ENCODE data around the gene LMOD1.
"Not testable (repeated sequence)": the region's sequence is repeated elsewhere in the genome, so short reads cannot be mapped to it uniquely, and the experiment has no call there.

Gene LMOD1

GRCh38 chr1:201890806-201891450 lies 55.4 kb downstream of the LMOD1 start:
- DNase-seq = no peak

DNA sequence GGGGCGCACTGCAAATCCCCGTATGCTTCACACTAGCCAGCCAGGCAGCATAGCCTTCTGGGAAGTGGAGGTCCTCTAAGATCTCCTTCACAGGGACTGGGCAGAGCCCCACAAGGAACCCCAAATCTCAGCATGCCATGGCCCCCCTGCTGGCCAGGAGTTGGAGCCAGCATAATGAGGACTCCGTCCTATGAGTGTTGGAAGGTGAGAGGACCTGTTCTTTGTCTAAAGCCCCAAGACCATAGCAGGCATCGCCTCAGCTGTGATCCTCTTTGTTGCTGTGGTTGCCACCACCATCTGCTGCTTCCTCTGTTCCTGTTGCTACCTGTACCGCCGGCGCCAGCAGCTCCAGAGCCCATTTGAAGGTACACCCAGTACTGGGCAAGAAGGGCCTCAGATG lies 56.1 kb downstream of the LMOD1 start:
- DNase-seq = no peak

DNA sequence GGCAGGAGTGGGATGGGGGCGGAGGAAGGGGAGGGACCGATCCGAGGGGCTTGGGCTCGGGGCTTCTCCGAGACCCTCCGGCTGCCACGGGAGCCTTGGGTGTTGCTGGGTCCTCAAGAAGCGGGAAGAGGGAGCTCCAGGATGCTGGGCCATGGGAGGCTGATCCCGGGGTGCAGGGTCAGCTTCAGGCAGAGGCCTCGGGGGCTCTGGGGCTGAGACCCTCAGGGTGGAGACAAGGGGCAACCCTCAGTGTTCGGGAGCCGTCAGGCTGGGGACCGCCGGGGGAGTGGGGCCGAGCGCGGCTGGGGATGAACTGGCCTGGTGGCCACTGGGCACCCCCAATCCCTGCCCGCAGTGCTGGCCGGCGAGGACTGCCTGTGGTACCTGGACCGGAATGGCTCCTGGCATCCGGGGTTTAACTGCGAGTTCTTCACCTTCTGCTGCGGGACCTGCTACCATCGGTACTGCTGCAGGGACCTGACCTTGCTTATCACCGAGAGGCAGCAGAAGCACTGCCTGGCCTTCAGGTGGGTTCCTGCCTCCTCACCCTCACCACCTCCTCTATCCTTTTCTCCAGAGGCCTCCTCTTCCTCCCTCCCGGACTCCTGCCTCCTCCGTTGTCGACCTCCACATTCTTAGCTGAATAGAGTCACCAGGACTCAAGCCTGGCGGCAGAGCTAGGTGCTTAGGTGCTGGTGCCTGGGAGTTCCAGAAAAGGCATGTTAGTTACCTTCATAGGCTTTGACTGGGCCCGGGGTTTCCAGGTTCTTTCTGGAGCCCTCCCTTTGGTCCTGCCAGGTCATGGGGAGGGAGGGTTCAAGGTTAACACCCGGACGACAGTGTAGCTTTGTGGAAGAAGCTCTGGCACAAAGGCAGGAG lies 57.0 kb downstream of the LMOD1 start:
- DNase-seq = no peak

- DNase-seq = no peak
Observed at GRCh38 chr1:201888282-201889089, 57.9 kb downstream of the LMOD1 start, which contains the start of gene SHISA4. Gene SHISA4, plus strand, starts transcription at chr1:201888898. Its CDS starts 97 bp downstream, at chr1:201888995.

DNA sequence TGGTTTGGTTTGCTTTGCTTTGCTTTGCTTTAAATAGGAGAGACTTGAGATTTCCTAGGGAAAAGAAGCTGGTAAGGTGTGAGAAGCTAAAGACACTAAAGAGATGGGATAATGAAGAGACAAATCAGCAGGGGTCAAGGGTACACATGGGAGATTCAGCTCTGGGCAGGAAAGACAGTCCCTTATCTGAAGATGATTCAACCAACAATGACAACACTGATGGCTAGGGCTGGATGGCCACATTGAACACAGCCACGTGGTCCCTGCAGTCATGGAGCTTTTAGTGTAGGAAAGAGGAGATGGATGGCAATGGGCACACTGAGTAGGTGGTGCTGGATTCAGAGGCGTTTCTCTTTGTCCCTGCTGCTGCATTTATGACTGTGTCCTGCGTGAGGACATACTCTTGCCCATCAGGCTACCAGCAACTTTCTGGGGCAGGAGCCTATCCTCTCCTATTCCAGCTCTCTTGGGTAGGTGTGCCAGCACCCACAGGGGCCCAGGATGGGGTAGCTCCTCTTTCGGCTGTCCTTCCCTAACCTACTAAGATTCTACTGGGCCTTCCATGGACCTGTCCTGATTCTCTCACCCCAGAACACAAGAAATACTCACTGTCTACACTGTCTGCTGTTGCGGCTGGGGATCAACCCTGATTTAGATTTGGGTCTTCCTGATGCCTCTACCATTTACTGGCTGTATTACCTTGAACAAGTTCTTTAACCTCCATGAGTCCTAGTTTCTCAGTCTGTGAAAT lies 59.1 kb downstream of the LMOD1 start:
- DNase-seq = no peak

DNA sequence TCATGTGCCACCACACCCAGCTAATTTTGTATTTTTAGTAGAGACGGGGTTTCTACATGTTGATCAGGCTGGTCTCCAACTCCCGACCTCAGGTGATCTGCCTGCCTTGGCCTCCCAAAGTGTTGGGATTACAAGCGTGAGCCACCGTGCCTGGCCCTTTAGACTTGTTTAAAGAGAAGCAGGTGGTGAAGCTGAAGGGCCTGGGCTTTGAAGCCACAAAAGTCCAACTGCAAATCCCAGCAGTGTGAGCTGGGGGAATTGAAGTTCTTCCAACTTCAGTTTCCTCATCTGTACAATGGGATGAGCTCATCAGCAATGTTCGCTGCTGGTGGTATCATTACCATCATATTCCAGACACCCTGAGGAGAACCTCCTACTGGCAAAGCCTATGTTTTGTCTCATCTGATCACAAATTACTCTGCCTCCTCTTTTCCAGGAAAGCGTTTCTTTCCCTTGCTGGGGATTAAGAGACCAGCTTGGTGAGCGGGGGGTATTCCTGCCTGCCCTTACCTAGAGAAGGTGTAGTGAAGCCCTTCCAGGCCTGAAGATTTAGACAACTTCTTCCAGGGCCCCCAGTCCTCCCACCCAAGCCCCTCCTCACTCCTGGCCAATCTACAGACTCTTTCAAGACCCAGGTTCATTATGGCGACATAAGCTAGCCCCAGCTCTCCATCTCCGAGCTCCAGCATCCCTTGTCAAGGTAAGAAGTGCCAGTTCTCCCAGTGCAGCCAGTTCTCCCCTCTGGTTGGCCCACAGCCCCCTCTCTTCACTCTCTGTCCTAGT lies 60.1 kb downstream of the LMOD1 start:
- DNase-seq = no peak

DNA sequence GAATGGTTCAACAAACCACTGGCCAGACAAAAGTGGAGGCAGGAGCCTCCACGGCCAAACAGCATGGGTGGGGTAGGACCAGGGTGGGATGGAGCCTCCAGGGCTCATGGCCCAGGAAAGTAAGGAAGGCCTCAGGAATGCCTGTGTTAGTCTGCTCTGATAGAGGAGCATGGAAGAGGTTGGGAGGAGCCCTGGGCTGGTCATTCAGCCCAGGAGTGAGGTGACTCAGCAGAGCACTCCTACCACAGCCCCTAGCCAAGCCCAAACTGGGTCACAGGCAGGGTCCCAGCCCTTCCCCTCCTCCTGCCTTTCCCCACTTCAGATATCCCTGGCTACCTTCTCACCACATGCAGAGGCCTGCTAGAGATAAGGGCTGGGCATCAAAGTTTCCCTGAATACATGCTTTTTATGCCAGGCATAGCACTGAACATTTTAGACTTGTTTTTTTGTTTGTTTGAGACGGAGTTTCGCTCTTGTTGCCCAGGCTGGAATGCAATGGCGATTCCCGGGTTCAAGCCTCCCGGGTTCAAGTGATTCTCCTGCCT lies 60.7 kb downstream of the LMOD1 start:
- no peak for DNase-seq

DNA sequence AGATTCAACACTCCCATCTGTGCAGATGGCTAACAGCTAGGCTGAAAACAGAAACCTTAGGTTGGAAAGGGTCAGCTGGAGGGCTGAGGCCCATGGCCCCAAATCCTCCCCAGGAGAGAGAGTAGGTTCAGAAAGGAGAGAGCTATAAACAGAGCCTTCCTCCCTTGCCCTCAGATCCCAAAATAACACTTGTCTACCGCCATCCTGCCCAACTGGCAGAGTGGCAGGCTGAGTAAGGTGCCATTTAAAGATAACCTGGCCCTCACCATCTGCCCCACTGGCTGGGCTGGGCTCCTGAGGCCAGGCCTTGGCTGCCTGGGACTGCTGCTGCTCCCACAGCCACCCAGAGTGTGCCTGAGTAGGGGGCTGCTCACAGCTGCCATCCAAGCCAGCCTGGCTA lies 61.9 kb downstream of the LMOD1 start:
- DNase-seq = no peak

DNA sequence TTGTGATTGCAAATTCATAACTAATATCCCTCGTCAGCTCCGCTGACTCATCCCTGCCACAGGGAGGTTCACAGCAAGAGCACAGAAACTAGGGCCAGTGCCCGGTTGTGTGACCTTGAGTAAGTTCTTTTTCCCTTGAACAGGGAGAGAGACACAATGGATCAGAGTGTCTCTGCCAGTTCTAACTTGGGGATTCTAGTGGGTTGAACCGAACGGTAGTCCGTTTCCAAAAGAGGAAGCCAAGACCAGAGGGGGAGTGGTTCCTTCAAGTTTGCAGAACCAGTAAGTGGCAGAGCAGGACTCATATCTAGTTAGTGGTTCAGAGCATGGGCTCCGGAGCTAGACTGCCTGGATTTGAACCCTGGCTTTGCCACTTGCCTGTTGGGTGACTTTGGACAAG lies 62.6 kb downstream of the LMOD1 start:
- no peak for DNase-seq

- no peak for DNase-seq
Observed at GRCh38 chr1:201883266-201883665, 63.1 kb downstream of the LMOD1 start.

DNA sequence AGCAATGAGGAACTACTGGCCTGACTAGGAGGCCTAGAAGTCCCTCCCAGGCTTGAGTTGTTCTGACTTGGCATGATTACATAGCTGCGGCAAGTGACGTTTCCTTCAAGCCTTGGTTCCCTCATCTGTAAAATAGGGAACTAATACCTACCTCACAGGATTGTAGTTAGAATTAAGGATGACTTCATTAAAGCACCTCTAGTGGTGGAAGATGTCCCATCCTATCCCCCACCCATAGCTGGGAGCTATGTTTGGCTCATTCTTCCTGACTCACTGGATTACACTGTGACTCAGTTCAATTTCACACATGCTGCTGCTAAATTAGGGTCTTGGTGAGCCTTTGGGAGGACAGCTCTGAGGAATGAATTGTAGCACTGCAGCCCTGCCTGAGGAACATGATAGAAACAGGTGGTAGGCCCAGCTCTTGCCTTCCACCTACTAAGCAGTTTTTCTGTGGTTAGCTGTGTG lies 63.6 kb downstream of the LMOD1 start:
- no peak for DNase-seq

- no peak for DNase-seq
Observed at GRCh38 chr1:201881617-201882016, 64.7 kb downstream of the LMOD1 start.

DNA sequence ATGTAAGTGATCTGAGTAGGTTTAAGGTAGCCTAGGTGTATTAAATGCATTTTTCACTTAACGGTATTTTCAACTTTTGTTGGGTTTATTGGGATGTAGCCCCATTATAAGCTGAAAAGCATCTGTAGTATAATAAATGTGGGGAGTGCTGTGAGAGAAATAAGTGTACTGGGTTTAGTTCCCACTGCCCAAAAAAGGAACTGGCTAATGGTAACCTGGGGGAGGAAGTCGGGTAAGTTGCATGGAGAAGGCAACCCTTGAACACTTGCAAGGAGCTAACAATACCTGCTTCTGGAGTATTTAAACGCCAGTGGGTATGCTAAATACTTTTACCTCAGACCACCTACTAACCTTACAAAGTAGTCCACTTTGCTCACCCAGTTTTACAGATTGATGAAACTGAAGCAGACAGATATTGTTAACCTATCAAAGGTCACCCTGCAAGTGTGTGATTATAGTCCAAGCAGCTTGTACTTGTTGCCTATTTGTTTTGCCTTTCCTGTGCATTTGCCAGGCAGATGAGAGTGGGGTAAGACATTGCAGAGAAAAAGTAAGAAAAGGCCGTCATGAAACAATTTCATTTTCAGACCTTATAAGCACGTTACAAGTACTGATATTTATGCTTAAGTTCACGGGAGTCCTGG lies 65.3 kb downstream of the LMOD1 start:
- DNase-seq = no peak

- DNase-seq = no peak
Observed at GRCh38 chr1:201877877-201878401, 68.4 kb downstream of the LMOD1 start.

DNA sequence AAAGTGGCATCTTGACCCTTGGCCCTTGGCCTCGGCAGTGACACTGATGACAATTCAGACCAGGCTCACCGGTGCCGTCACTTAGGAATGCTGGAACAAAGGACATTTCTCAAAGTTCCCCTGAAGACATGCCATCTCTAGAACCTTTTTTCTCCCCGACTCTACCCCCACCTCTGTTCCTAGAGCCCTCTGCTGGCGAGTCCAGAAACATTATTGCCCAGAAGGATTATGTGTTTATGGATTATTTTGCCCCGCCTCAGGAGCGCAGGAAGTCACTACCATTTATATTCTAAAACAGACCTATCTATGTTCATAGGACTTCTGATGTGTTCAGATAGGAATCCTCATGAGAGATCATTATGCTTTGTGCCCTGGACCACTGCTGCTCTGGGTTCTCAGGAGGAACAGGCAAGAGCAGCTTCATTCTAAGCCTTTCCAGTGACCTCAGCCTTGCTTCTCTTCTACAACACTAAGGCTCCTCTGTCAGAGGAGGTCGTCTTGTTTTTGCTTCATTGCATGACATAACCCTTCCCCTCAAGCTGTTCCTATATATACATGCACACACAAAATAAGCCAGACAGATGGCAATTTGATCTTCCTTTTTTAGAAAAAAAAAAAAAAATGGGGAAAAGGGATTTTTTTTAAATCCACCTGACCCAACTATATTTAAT lies 70.1 kb downstream of the LMOD1 start:
- no peak for DNase-seq

DNA sequence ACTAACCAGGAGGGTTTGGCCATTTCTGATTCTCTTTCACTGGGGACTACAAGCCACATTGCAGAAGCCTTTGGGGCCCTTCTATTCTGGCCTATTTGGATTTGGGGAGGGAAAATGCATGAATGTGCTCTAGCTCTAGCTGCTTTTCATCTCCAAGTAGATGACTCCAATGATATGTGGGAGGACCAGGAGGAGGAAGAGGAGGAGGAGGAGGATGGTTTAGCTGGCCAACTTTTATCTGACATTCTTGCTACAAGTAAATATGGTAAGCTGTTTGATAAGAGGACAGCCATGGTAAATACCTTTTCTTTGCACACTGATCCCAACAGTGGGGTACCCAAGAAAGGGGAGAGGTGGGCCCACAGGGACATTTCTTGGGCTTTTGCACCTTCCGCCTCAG lies 71.7 kb downstream of the LMOD1 start:
- DNase-seq = no peak

DNA sequence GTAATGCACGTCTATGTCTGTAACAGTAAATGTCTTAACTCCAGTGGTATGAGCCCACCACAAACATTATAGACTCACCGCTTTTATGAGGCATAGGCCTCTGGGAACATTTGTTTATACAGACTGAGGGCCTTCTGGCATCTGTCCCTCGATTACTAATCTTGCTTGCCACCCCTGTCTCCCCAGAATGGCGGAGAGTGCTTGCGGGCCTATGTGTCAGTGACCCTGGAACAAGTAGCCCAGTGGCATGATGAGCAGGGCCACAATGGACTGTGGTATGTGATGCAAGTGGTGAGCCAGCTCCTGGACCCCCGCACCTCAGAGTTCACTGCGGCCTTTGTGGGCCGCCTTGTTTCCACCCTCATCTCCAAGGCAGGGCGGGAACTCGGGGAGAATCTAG lies 76.0 kb downstream of the LMOD1 start:
- no peak for DNase-seq

DNA sequence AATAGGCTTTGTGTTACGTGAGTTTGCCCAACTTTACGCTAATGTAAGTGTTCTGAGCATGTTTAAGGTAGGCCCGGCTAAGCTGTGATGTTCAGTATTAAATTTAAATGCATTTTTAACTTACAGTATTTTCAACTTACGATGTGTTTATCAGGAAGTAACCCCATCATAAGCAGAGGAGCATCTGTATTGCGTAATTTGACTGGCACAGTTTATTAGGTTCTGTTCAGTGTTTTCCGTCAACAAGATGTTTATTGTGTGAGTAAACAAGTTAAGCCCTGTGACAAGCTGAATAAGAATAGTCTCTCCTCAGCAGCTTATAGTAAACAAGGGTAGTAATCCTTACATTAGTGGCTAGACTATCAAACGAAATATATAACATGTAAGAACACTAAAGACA lies 84.9 kb downstream of the LMOD1 start:
- no peak for DNase-seq

- DNase-seq = no peak
Observed at GRCh38 chr1:201859424-201859823, 86.9 kb downstream of the LMOD1 start.

DNA sequence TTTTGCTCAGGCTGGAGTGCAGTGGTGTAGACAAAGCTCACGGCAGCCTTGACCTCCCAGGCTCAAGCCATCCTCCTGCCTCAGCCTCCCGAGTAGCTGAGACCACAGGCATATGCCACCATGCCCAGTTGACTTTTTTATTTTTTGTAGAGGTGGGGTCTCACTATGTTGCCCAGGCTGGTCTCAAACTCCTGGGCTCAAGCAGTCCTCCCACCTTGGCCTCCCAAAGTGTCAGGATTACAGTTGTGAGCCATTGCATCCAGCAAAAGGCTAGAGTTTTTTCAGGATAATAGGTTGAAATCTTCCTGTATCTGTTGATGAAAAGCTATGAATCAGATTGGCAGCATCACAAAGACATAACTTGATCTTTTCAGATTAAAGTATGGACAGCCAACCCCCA lies 89.6 kb downstream of the LMOD1 start:
- not testable (repeated sequence) for DNase-seq

Data from NCI-H1092 (cell line).